ENCODE measurements around the gene GRIK4. TPM values are rescaled to one million over a fixed set of nuclear protein-coding genes. Genes with fewer than 3 reads are reported as not detected.

The GRIK4 gene
- total and polyA plus RNA-seq, 11 donors = 0.04 to 0.45 (median 0.12) TPM; not detected in 6

DNA sequence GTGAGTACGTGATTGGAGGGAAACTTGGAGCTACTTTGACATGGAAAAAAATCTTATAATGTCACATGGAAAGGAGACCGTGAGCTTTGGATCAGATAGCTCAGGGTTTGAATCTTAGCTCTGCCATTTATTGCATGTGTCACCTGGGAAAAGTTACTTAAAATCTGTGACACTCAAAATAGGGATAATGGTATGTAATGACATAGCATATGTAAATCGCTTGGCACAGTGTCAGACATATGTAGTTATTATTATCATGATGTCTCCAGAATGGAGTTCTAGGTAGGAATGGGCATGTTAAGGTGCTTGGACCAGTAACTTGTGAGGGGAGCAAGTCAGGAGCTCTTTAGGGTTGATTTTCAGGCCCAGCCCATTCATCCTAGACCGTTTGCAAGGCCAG lies 75.8 kb downstream of the GRIK4 start:
- no peaks in the 10 kb centered on the region for H3K36me3 ChIP-seq
- intact Hi-C loops (cut with DNase I) = no loop called here
- ATAC-seq (no peak), DNase-seq (no peak)
- H3K27me3 ChIP-seq = peaks cover 0 to 44% (median 0%) of the 10 kb centered on the region in 9 donors
- H3K9me3 ChIP-seq = peaks cover 0 to 22% (median 2%) of the 10 kb centered on the region in 12 donors
- WGBS, 4 donors = 91 to 97% (median 91%) methylated on average over 4 of the region's 4 CpGs
- TF ChIP-seq, protein P1, sequence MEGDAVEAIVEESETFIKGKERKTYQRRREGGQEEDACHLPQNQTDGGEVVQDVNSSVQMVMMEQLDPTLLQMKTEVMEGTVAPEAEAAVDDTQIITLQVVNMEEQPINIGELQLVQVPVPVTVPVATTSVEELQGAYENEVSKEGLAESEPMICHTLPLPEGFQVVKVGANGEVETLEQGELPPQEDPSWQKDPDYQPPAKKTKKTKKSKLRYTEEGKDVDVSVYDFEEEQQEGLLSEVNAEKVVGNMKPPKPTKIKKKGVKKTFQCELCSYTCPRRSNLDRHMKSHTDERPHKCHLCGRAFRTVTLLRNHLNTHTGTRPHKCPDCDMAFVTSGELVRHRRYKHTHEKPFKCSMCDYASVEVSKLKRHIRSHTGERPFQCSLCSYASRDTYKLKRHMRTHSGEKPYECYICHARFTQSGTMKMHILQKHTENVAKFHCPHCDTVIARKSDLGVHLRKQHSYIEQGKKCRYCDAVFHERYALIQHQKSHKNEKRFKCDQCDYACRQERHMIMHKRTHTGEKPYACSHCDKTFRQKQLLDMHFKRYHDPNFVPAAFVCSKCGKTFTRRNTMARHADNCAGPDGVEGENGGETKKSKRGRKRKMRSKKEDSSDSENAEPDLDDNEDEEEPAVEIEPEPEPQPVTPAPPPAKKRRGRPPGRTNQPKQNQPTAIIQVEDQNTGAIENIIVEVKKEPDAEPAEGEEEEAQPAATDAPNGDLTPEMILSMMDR (IDR thresholded peaks at IDR 0.05) = no peak
- no peak for TF ChIP-seq POLR2A (IDR thresholded peaks at IDR 0.05)
- no peak overlapping the region for H3K4me3 ChIP-seq
- H3K4me1 ChIP-seq = no peaks in the 10 kb centered on the region
- H3K27ac ChIP-seq = no peak overlapping the region

DNA sequence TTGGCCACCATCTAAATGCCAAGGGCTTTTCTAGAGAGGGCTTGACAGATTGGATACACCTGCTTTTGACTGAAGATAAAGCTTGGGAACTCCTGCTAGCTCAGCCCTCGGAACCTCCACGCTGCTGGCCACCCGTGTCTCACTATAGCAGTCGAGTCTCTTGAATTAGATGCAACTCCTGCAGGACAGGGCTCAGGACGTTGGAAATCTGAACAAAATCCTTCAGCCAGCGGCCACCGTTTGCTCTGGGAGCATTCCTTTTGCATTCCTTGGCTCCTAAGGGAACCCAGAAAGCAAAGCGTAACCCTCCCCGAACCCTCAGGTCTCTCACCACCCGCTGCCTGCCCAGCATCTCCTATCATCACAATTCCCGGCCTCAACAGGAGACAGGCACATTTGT lies 77.8 kb downstream of the GRIK4 start:
- DNase-seq (no peak), ATAC-seq (no peak)
- Histone ChIP-seq H3K27ac (no peak overlapping the region), H3K4me3 (no peak overlapping the region), H3K36me3 (no peaks in the 10 kb centered on the region), H3K9me3 (peaks cover 0 to 3% (median 0%) of the 10 kb centered on the region in 12 donors), H3K27me3 (peaks cover 0 to 35% (median 0%) of the 10 kb centered on the region in 9 donors), H3K4me1 (no peaks in the 10 kb centered on the region)
- TF ChIP-seq POLR2A (IDR thresholded peaks at IDR 0.05) = no peak
- TF ChIP-seq, protein P1 (IDR thresholded peaks at IDR 0.05) = no peak
- WGBS, 4 donors = 84 to 89% (median 85%) methylated on average over 11 of the region's 11 CpGs
- intact Hi-C loops (cut with DNase I) = no loop called here

DNA sequence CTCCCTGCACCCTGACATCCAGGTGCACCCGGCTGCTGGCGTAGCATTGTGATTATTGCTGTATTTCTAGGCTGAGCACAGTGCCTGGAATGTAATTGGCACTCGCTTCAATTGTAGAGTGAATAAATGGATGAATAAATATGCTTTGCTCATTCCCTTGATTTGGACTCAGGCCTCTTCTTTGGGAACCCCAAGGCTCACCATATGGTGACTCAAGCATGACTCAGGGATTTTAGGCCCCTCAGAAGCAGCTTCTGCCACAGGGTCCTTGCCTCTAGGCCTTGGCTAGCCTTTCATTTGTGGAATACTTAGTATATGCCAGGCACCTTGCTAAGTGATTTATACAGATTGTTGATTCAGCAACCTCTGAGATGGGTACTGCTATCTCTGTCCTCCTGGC lies 78.9 kb downstream of the GRIK4 start:
- Histone ChIP-seq H3K4me1 (no peaks in the 10 kb centered on the region), H3K9me3 (no peaks in the 10 kb centered on the region), H3K36me3 (no peaks in the 10 kb centered on the region), H3K27me3 (peaks cover 0 to 35% (median 0%) of the 10 kb centered on the region in 9 donors), H3K27ac (no peak overlapping the region), H3K4me3 (no peak overlapping the region)
- ATAC-seq (no peak), DNase-seq (no peak)
- intact Hi-C loops (cut with DNase I) = no loop called here
- TF ChIP-seq, protein P1 (IDR thresholded peaks at IDR 0.05) = no peak
- no peak for TF ChIP-seq POLR2A (IDR thresholded peaks at IDR 0.05)
- WGBS, 4 donors = 94 to 100% (median 99%) methylated on average over 3 of the region's 3 CpGs

DNA sequence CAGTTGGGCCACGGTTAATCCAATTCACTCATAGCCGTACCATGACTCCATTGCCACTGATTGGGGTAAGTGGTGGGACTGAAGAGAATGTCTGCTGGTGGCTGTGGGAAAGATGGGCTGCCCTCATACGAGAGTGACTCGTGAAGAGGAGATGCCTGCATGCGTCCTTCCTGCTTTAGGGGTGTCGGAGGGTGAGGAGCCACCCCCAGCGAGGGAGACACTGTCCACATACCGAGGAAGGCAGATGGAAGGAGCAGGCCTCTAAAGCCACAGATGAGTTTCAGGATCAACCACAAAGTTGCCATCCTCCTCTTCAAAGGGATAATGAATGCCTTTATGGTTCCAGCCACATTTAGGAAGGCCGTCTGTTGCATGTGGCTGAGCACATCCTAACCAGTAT lies 83.2 kb downstream of the GRIK4 start:
- intact Hi-C loops (cut with DNase I) = no loop called here
- TF ChIP-seq, protein P1 (IDR thresholded peaks at IDR 0.05) = no peak
- no peak for TF ChIP-seq POLR2A (IDR thresholded peaks at IDR 0.05)
- peaks cover 0 to 12% (median 3%) of the 10 kb centered on the region in 9 donors for H3K27me3 ChIP-seq
- WGBS, 4 donors = 84 to 92% (median 88%) methylated on average over 9 of the region's 9 CpGs
- no peaks in the 10 kb centered on the region for H3K4me1 ChIP-seq
- H3K36me3 ChIP-seq = no peaks in the 10 kb centered on the region
- DNase-seq = no peak
- no peak overlapping the region for H3K4me3 ChIP-seq
- no peak for ATAC-seq
- H3K27ac ChIP-seq = no peak overlapping the region
- no peaks in the 10 kb centered on the region for H3K9me3 ChIP-seq
